ENCODE measurements around the gene ABCC4.

Gene ABCC4

DNA sequence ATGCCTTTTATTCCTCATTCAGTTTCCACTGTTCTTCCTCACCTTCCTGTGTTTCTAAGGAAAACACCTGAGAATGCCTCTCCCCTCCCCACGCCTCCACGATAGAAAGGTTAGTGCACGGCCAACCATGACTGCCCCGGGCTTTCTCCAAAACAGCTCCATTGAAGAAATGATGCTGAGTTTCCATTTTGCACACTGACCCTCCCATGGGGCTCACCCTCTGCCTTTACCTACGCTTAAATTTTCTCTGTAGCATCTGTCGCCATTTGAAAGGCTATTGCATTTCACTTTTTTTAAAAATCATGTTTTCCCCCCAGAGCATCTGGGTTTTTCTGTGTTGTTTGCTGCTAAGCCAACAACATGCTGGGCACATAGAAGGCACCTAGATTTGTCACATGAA lies 48.2 kb downstream of the ABCC4 start:
- Histone ChIP-seq H3K4me1 (ENCODE audit: control insufficient read depth, low read depth, low read length) (no peaks in the 10 kb centered on the region), H3K36me3 (ENCODE audit: control insufficient read depth, low read depth, low read length) (no peaks in the 10 kb centered on the region), H3K27me3 (ENCODE audit: control insufficient read depth, insufficient read depth, low read length) (no peaks in the 10 kb centered on the region), H3K27ac (ENCODE audit: low read length) (no peak overlapping the region), H3K9me3 (ENCODE audit: control insufficient read depth, low read depth, low read length) (no peaks in the 10 kb centered on the region), H3K4me3 (ENCODE audit: low read length) (no peak overlapping the region), H3K9ac (ENCODE audit: low read length) (no peak overlapping the region)

DNA sequence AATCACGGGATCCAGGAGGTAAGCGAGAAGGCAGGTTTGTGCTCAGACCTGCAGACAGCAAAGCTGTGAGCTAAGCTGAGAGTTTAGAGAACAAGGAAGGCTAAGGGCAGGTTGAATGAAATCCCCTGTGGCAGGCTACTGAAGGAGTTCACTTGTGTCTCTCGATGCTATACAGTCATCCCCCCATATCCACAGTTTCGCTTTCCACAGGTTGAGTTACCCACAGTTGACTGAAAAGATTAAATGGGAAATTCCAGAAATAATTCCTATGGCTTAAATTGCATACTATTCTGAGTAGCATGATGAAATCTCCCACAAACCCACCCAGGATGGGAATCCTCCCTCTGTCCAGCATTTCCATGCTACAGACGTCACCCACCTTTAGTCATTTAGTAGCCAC lies 49.6 kb downstream of the ABCC4 start:
- Histone ChIP-seq H3K9me3 (ENCODE audit: control insufficient read depth, low read depth, low read length) (no peaks in the 10 kb centered on the region), H3K27me3 (ENCODE audit: control insufficient read depth, insufficient read depth, low read length) (no peaks in the 10 kb centered on the region), H3K27ac (ENCODE audit: low read length) (no peak overlapping the region), H3K9ac (ENCODE audit: low read length) (no peak overlapping the region), H3K4me1 (ENCODE audit: control insufficient read depth, low read depth, low read length) (no peaks in the 10 kb centered on the region), H3K36me3 (ENCODE audit: control insufficient read depth, low read depth, low read length) (no peaks in the 10 kb centered on the region), H3K4me3 (ENCODE audit: low read length) (no peak overlapping the region)

DNA sequence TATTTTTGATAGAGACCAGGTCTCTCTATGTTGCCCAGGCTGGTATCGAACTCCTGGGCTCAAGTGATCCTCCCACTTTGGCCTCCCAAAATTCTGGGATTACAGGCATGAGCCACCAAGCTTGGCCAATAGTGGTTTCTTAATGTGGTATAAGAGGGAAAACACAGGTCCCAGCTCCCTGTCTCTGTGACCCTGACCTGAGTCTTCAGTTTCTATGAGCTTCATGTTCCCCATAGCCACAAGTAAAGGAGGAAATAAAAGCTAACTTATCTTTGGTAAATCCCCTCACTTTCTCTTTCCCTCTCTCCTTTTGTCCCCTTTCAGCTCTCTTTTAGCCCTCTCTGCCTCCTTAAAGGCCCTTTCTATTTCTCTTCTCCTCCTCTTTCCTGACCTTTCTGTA lies 50.3 kb downstream of the ABCC4 start:
- Histone ChIP-seq H3K27ac (ENCODE audit: low read length) (no peak overlapping the region), H3K27me3 (ENCODE audit: control insufficient read depth, insufficient read depth, low read length) (no peaks in the 10 kb centered on the region), H3K9ac (ENCODE audit: low read length) (no peak overlapping the region), H3K36me3 (ENCODE audit: control insufficient read depth, low read depth, low read length) (no peaks in the 10 kb centered on the region), H3K4me1 (ENCODE audit: control insufficient read depth, low read depth, low read length) (no peaks in the 10 kb centered on the region), H3K4me3 (ENCODE audit: low read length) (no peak overlapping the region), H3K9me3 (ENCODE audit: control insufficient read depth, low read depth, low read length) (no peaks in the 10 kb centered on the region)

DNA sequence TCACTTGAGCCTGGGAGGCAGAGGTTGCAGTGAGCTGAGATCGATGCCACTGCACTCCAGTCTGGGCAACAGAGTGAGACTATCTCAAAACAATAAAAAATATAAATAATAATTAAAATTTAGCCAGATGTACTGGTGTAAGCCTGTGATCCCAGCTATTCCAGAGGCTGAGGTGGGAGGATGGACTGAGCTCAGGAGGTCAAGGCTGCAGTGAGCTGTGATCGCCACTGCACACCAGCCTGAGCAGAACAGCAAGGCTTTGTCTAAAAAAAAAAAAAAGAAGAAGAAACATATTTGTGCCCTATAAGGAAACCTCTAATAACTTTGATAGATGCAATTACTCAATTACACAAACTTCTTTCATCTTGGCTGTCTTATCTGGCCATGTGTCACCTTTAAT lies 52.3 kb downstream of the ABCC4 start:
- Histone ChIP-seq H3K9ac (ENCODE audit: low read length) (no peak overlapping the region), H3K36me3 (ENCODE audit: control insufficient read depth, low read depth, low read length) (no peaks in the 10 kb centered on the region), H3K4me3 (ENCODE audit: low read length) (no peak overlapping the region), H3K27me3 (ENCODE audit: control insufficient read depth, insufficient read depth, low read length) (no peaks in the 10 kb centered on the region), H3K27ac (ENCODE audit: low read length) (no peak overlapping the region), H3K4me1 (ENCODE audit: control insufficient read depth, low read depth, low read length) (no peaks in the 10 kb centered on the region), H3K9me3 (ENCODE audit: control insufficient read depth, low read depth, low read length) (no peaks in the 10 kb centered on the region)

DNA sequence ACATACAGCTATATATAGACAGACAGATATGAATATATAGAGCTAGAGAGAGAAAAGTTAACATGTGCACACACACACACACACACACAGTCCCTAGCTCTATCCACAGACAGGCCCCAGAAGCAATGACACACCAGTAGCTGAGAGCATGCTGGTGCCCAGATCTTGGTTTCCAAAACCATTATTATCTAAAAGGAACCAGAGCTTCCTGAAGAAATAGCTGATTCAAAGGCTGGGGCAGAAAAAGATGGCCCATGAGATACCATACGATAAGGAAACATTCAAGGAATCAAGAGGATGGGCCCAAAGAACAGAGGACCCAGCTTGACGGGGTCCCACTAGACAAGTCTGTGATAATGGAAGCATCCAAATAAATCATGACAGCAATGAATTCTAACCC lies 53.4 kb downstream of the ABCC4 start:
- no peak overlapping the region for H3K9ac ChIP-seq (ENCODE audit: low read length)
- no peak overlapping the region for H3K27ac ChIP-seq (ENCODE audit: low read length)

DNA sequence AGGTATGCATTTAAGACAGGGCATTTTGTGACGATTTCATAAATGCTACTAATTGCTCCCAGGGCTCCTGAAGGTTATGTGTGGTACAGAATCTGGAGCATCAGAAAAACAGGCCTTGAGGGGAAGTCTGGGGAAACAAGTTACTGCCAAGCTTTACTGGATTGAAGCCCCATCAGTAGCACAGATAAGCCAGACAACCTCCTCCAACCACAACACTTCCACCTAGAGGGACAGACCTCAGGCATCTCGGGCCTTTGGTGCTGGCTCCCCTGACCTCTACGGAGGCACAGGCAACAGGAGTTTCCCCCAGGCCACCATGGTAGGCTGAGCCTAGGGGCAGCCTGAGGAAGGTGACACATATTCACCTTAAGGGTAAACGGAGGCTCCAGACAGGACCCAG lies 54.1 kb downstream of the ABCC4 start:
- H3K4me3 ChIP-seq (ENCODE audit: low read length) = no peak overlapping the region
- no peaks in the 10 kb centered on the region for H3K36me3 ChIP-seq (ENCODE audit: control insufficient read depth, low read depth, low read length)
- H3K4me1 ChIP-seq (ENCODE audit: control insufficient read depth, low read depth, low read length) = no peaks in the 10 kb centered on the region
- no peaks in the 10 kb centered on the region for H3K9me3 ChIP-seq (ENCODE audit: control insufficient read depth, low read depth, low read length)
- H3K9ac ChIP-seq (ENCODE audit: low read length) = no peak overlapping the region
- no peaks in the 10 kb centered on the region for H3K27me3 ChIP-seq (ENCODE audit: control insufficient read depth, insufficient read depth, low read length)
- H3K27ac ChIP-seq (ENCODE audit: low read length) = no peak overlapping the region

More for the DNA sequence above, 53.4 kb downstream of the ABCC4 start:
- no peaks in the 10 kb centered on the region for H3K36me3 ChIP-seq (ENCODE audit: control insufficient read depth, low read depth, low read length)
- H3K4me3 ChIP-seq (ENCODE audit: low read length) = no peak overlapping the region
- no peaks in the 10 kb centered on the region for H3K4me1 ChIP-seq (ENCODE audit: control insufficient read depth, low read depth, low read length)
- H3K27me3 ChIP-seq (ENCODE audit: control insufficient read depth, insufficient read depth, low read length) = no peaks in the 10 kb centered on the region
- no peaks in the 10 kb centered on the region for H3K9me3 ChIP-seq (ENCODE audit: control insufficient read depth, low read depth, low read length)

DNA sequence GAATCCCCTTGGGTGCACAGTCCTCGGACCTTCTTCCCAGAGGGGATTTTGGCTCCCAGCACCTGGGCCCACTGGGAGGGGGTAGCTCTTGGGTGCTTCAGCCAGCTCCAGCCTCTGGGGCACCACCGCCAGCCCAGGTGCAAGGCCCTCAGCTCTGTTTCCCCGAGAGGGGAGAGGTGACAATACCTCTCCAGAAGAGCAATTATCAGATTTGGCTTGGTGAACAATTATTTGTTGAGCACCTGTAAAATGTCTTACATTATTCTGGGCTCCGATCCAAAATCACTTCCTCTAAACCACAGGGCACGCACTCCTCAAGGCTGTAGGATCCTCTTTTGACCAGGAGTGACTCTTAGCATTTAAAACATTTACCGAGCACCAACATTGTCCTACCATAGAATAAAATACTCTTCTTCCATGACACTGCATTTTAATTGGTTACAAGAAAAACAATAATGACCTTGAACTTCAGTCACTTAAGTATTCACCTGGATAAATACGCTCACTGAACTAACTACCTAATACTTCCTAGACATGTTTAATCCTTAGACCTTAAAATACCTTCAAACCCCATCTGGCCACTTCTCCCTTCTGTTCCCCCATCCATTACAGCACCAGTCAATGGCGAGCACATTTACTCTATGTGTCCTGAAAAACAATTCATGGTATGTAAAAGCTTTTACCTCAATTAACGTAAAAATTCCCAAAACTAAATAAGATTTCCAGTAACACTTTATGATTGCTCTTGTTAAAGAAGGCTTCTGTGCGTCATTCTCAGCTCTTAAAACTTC lies 54.8 kb downstream of the ABCC4 start:
- H3K4me1 ChIP-seq (ENCODE audit: control insufficient read depth, low read depth, low read length) = no peaks in the 10 kb centered on the region
- no peaks in the 10 kb centered on the region for H3K9me3 ChIP-seq (ENCODE audit: control insufficient read depth, low read depth, low read length)
- H3K9ac ChIP-seq (ENCODE audit: low read length) = no peak overlapping the region
- H3K27ac ChIP-seq (ENCODE audit: low read length) = no peak overlapping the region
- H3K4me3 ChIP-seq (ENCODE audit: low read length) = no peak overlapping the region
- no peaks in the 10 kb centered on the region for H3K27me3 ChIP-seq (ENCODE audit: control insufficient read depth, insufficient read depth, low read length)
- no peaks in the 10 kb centered on the region for H3K36me3 ChIP-seq (ENCODE audit: control insufficient read depth, low read depth, low read length)

DNA sequence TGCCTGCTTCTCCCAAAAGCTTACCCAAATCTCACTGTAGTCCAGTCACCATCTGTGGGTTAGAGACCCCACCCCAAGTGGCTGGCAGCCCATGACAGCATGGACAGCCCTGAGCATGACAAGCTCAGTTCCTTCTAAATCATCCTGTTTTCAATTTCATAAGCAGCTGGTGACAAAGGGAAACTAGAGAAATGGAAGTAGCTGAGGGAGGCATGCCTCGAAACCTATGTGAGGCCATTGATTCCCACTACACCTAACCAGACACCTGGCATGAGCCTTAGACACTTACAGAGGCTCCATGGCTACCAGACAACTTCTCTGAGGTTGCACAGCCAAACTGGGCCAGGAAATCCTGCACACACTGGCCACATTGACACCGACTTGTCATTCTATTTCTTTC lies 56.2 kb downstream of the ABCC4 start:
- H3K27me3 ChIP-seq (ENCODE audit: control insufficient read depth, insufficient read depth, low read length) = no peaks in the 10 kb centered on the region
- no peak overlapping the region for H3K9ac ChIP-seq (ENCODE audit: low read length)
- H3K27ac ChIP-seq (ENCODE audit: low read length) = no peak overlapping the region
- no peaks in the 10 kb centered on the region for H3K9me3 ChIP-seq (ENCODE audit: control insufficient read depth, low read depth, low read length)
- H3K4me1 ChIP-seq (ENCODE audit: control insufficient read depth, low read depth, low read length) = no peaks in the 10 kb centered on the region
- H3K36me3 ChIP-seq (ENCODE audit: control insufficient read depth, low read depth, low read length) = no peaks in the 10 kb centered on the region
- H3K4me3 ChIP-seq (ENCODE audit: low read length) = no peak overlapping the region

DNA sequence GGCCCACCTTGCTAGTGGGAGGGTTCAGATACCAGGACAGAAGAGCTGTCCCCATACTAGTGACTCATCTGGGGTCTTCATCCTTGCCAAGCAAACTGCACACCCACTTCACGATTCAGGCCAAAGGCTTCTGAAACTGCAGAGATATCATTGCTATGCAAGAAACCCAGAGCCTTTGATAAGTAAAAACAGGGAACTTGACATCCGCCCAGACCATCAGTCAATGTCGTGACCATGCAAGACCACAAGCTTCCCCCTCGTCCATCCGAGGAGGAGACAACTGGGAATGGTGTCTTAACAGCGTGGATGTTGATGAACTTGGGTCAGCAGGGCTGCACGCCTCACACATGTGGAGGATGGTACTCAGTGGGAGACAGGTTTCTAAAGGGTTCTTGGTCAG lies 58.0 kb downstream of the ABCC4 start:
- no peaks in the 10 kb centered on the region for H3K36me3 ChIP-seq (ENCODE audit: control insufficient read depth, low read depth, low read length)
- H3K27me3 ChIP-seq (ENCODE audit: control insufficient read depth, insufficient read depth, low read length) = no peaks in the 10 kb centered on the region
- no peaks in the 10 kb centered on the region for H3K9me3 ChIP-seq (ENCODE audit: control insufficient read depth, low read depth, low read length)

DNA sequence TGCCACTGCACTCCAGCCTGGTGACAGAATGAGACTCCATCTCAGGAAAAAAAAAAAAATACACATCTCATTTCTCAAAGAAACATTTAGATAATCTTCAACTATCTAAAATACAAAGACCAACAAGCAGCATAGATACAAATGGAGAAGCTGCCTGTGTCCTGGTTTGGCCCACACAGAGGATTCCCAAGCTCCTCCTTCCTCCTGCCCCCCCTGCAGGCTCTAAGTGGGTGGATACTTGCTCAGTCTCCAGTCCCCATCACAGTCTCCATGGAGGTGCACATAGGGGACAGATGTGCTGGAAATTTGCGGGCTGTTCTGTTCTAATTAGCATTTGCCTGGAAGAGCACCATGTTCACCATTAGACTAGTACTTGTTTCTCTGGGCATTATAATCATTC lies 59.9 kb downstream of the ABCC4 start:
- no peak overlapping the region for H3K4me3 ChIP-seq (ENCODE audit: low read length)
- H3K36me3 ChIP-seq (ENCODE audit: control insufficient read depth, low read depth, low read length) = no peaks in the 10 kb centered on the region
- no peaks in the 10 kb centered on the region for H3K9me3 ChIP-seq (ENCODE audit: control insufficient read depth, low read depth, low read length)
- H3K4me1 ChIP-seq (ENCODE audit: control insufficient read depth, low read depth, low read length) = no peaks in the 10 kb centered on the region
- H3K9ac ChIP-seq (ENCODE audit: low read length) = no peak overlapping the region
- H3K27me3 ChIP-seq (ENCODE audit: control insufficient read depth, insufficient read depth, low read length) = no peaks in the 10 kb centered on the region
- H3K27ac ChIP-seq (ENCODE audit: low read length) = no peak overlapping the region

More for the DNA sequence above, 58.0 kb downstream of the ABCC4 start:
- Histone ChIP-seq H3K4me3 (ENCODE audit: low read length) (no peak overlapping the region), H3K9ac (ENCODE audit: low read length) (no peak overlapping the region), H3K4me1 (ENCODE audit: control insufficient read depth, low read depth, low read length) (no peaks in the 10 kb centered on the region), H3K27ac (ENCODE audit: low read length) (no peak overlapping the region)

DNA sequence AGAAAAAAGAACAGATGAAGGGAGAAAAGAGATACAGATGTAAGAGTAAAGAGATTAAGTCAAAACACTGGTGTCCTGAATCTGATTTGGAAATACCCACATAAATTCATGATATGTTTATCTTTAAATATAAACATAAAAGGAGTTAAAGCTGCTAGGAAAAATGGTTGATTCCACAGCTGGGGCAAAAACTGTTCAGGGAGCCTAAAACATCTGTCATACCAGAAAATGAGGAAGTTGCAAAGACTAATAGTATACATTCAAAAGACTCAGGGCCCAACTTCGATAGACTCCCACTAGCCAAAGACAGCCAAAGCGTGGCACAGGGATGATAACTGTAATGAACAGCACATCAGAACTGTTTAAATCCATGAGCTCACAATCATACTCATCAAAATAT lies 62.0 kb downstream of the ABCC4 start:
- no peaks in the 10 kb centered on the region for H3K36me3 ChIP-seq (ENCODE audit: control insufficient read depth, low read depth, low read length)
- H3K9ac ChIP-seq (ENCODE audit: low read length) = no peak overlapping the region
- no peaks in the 10 kb centered on the region for H3K27me3 ChIP-seq (ENCODE audit: control insufficient read depth, insufficient read depth, low read length)
- no peaks in the 10 kb centered on the region for H3K9me3 ChIP-seq (ENCODE audit: control insufficient read depth, low read depth, low read length)
- H3K4me3 ChIP-seq (ENCODE audit: low read length) = no peak overlapping the region
- no peaks in the 10 kb centered on the region for H3K4me1 ChIP-seq (ENCODE audit: control insufficient read depth, low read depth, low read length)
- no peak overlapping the region for H3K27ac ChIP-seq (ENCODE audit: low read length)

DNA sequence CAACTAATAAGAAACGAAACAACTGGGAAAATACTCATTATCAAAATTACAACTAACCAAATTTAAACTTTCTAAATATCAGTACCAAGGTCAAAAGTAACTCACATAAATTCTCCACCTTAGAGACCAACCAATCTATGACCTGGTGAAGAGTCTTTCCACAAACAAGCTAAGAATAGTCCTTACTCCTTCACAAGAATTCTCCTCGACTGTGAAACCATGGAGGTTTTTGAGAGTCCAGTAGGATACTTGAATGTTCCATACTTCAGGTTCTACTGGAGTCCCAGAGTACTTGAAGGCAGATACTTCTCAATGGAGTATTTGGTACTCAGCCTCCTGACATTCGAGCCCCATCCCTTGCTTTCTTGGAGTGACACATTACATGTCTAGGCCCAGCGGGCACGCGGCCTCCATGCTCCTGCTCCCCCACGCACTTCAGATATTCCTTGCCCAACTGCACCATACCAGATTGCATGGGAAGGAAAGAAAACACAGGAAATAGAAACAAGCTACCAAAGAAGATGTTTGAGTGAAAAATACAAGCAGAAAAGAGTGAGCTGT lies 63.9 kb downstream of the ABCC4 start:
- Histone ChIP-seq H3K27me3 (ENCODE audit: control insufficient read depth, insufficient read depth, low read length) (no peaks in the 10 kb centered on the region), H3K9me3 (ENCODE audit: control insufficient read depth, low read depth, low read length) (no peaks in the 10 kb centered on the region), H3K9ac (ENCODE audit: low read length) (no peak overlapping the region), H3K4me1 (ENCODE audit: control insufficient read depth, low read depth, low read length) (no peaks in the 10 kb centered on the region), H3K27ac (ENCODE audit: low read length) (no peak overlapping the region), H3K4me3 (ENCODE audit: low read length) (no peak overlapping the region), H3K36me3 (ENCODE audit: control insufficient read depth, low read depth, low read length) (no peaks in the 10 kb centered on the region)

Data from iPS-18a (cell line).